ENCODE results near the gene DPM2.

DNA sequence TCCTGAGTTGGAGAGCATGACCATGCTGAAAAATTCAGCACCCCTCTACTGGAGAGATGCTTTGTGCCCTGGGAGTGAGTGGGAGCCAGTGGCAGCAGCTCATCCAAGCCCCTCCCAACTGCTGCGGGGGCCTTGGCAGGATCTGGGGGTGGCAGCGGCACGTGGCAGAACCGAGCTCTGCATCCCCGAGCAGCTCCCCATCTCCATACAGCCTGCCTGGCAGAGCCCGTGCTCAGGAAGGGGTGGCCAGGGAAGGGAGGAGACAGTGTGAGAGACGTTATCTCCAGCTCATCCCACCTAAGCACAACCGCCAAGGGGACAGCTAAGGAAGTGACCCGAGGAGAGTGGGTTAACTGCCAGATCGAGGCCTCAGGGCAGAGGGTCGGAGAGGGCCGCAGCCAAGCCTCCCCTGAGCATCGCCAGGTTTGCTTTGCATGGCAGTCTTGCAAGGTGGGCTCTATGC is 17.2 kb upstream of the DPM2 start:
- TF ChIP-seq RFX5 (IDR thresholded peaks at IDR 0.05) (no peak), HOXB5 (CRISPR knock-in tag; IDR thresholded peaks at IDR 0.05) (no peak), SREBF2 (IDR thresholded peaks at IDR 0.05) (no peak), RAD21 (conservative IDR thresholded peaks at IDR 0.05 in 1 of 2, IDR thresholded peaks at IDR 0.05 in 1 of 2) (no peak), HDAC2 (IDR thresholded peaks at IDR 0.05) (no peak)
- TF ChIP-seq, protein P1, sequence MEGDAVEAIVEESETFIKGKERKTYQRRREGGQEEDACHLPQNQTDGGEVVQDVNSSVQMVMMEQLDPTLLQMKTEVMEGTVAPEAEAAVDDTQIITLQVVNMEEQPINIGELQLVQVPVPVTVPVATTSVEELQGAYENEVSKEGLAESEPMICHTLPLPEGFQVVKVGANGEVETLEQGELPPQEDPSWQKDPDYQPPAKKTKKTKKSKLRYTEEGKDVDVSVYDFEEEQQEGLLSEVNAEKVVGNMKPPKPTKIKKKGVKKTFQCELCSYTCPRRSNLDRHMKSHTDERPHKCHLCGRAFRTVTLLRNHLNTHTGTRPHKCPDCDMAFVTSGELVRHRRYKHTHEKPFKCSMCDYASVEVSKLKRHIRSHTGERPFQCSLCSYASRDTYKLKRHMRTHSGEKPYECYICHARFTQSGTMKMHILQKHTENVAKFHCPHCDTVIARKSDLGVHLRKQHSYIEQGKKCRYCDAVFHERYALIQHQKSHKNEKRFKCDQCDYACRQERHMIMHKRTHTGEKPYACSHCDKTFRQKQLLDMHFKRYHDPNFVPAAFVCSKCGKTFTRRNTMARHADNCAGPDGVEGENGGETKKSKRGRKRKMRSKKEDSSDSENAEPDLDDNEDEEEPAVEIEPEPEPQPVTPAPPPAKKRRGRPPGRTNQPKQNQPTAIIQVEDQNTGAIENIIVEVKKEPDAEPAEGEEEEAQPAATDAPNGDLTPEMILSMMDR (IDR thresholded peaks at IDR 0.05): no peak

All from A549 (cell line).